ENCODE results near the gene GSN. TPM values are rescaled to one million over a fixed set of nuclear protein-coding genes. Genes with fewer than 3 reads are reported as not detected.

GSN gene
- total RNA-seq, 3 donors from 2014 or later: 1.3 to 2.0 (median 1.9) TPM

DNA sequence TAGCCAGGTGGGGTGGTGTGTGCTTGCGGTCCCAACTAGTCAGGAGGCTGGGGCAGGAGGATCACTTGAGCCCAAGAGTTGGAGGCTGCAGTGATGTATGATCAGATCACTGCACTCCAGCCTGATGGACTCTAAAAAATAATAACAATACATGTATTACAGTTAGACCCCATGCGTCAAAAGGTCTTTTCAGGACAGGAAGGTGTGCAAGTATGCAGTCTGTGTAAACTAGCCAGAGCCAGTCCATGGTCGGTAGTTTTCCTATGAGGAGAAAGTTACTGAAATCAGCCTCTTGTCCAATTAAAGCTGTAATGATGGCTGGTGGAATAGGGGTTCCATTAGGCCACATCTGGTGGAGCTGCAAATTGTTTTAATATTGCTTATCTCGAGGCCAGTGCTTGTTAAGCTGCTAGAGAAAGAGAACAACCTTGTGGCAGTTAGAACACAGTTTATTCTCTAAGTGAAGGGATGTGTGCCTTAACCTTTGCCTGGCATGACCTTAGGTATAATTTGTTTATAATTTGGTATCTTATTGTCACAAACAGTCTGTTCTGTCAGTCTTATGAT, 103.6 kb downstream of the GSN start:
- H3K27me3 Mint-ChIP-seq (ENCODE audit: low read depth): no peaks in the 10 kb centered on the region
- DNase-seq: no peak
- no peaks in the 10 kb centered on the region for H3K36me3 Mint-ChIP-seq (ENCODE audit: insufficient read depth)
- peaks cover 44% of the 10 kb centered on the region for H3K4me1 Mint-ChIP-seq (ENCODE audit: low read depth)
- peak overlapping the region; percentile 89 for H3K4me3 Mint-ChIP-seq
- H3K9me3 Mint-ChIP-seq: peaks cover 4% of the 10 kb centered on the region
- ATAC-seq: no peak

DNA sequence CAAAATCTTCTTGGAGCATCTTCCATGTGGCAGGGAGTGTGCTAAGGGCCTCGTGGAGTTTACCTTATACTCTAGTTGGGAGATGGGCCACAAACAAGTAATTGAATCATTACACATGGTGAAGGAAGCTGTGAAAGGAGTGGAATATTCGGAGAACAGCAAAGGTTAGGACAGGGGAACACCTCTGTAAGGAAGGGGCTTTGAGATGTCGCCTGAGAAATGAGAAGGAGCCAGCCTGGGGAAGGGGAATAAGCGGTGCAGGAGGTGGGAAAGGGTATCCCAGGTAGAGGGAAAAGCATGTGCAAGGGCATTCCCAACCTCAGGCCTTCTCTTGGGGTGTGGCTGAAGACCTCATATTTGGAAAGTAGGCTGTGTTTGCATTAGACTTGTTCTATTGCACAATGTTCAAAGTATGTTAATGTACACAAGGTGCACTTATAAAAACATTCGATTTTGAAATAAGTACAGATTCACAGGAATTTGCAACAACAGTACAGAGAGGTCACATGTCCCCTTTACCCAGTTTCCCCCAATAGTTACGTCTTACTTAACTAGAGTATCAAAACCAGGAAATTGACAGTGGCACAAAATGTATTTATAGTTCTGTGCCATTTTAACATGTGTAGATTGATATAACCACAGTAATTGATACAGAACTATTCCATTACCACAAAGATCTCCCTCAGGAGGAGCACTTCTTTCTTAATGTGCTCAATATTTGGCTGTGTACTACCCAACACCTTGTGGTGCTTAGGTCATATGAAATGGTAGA, 104.5 kb downstream of the GSN start:
- no peak for ATAC-seq
- Mint-ChIP-seq H3K36me3 (ENCODE audit: insufficient read depth) (no peaks in the 10 kb centered on the region), H3K9me3 (peaks cover 4% of the 10 kb centered on the region), H3K27me3 (ENCODE audit: low read depth) (no peaks in the 10 kb centered on the region), H3K4me1 (ENCODE audit: low read depth) (peaks cover 39% of the 10 kb centered on the region), H3K4me3 (no peak overlapping the region)
- no peak for DNase-seq

DNA sequence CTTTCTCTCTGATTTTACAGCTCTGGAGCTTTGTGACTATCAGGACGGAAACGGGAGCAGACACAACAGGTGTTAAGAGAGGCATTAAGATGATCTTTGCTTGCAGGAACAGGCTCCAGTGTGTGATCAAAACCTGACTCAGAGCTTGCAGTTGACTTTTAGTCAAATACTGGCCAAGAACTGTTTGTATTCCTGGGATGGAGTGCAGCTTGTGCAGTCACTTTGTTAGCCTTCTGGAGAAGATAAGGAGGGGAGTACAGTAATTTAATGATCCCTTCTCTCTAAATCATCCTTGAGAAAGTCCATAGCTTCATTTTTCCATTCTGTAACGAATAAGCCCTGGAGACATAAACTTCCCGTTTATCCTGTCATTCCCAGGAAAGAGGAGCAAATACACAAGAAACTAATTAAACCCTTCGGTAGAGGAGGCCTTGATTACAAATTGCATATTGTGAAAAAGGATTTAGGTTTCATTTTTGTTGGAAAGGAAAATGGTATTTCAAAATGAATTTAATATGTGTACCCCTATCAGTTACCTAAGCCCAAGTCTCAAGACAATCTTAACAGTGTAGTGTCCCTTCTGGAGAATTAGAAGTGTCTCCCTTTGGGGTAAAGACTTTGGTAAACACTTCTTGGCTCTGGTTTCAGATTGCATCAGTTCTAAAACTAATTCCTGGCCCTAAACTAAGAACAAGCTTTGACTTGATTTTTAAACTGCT, 105.2 kb downstream of the GSN start:
- ATAC-seq (no peak), DNase-seq (no peak)
- Mint-ChIP-seq H3K27me3 (ENCODE audit: low read depth) (no peaks in the 10 kb centered on the region), H3K36me3 (ENCODE audit: insufficient read depth) (peaks cover 3% of the 10 kb centered on the region), H3K4me1 (ENCODE audit: low read depth) (peaks cover 31% of the 10 kb centered on the region), H3K4me3 (no peak overlapping the region), H3K9me3 (peaks cover 4% of the 10 kb centered on the region)

DNA sequence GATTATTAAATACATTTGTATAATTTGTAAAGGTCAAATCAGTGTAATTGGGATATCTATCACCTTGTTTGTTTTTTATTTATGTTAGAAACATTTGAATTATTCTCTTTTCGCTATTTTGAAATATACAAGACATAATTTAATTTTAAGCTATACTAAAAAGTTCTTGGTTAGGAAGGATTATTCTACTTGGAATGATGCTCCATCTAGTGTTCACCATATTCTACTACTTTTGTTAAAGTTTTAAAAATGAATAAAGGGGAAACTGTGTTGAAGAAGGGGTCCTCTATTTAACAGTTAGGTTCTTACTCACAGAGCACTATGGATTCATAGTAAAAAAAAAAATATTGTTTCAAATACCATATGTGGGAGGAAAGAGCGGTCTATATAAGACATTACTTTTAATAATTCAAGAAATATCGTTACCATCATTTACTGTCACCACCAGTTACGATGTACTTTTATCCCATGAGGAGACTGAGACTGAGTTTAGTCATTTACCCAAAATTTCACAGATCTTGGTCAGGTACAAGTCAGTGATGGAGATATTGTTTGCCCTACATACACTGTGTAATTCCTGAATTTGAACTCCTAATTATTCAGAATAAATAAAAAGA, 108.4 kb downstream of the GSN start:
- Mint-ChIP-seq H3K9me3 (no peaks in the 10 kb centered on the region), H3K27me3 (ENCODE audit: low read depth) (no peaks in the 10 kb centered on the region), H3K4me1 (ENCODE audit: low read depth) (peaks cover 13% of the 10 kb centered on the region), H3K4me3 (no peak overlapping the region), H3K36me3 (ENCODE audit: insufficient read depth) (peaks cover 3% of the 10 kb centered on the region)
- no peak for DNase-seq
- no peak for ATAC-seq

DNA sequence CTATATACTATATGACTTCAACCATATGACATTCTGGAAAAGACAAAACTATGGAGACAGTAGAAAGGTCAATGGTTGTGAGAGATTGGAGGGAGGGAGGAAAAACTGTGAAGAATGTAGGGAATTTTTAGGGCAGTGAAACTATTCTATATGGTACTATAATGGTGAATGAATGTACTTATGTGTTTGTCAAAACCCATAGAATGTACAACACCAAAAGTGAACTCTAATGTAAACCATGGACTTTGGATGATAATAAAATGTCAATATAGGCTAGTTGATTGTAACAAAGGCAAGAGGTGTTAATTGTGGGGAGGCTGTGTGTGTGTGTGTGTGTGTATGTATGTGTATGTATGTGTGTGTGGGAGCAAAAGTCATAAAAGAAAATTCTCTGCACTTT, 112.9 kb downstream of the GSN start:
- Mint-ChIP-seq H3K9me3 (no peaks in the 10 kb centered on the region), H3K4me3 (no peak overlapping the region), H3K27me3 (ENCODE audit: low read depth) (no peaks in the 10 kb centered on the region), H3K4me1 (ENCODE audit: low read depth) (no peaks in the 10 kb centered on the region), H3K36me3 (ENCODE audit: insufficient read depth) (peaks cover 3% of the 10 kb centered on the region)
- DNase-seq: no peak
- ATAC-seq: no peak

Other genes with a start within 250 kb of the GSN start
- under 1 TPM; 0.11 to 0.27 (median 0.18) TPM for gene C5, start 217.9 kb upstream of the GSN start, total RNA-seq
- 10 to 100 TPM; 45.4 to 48.6 (median 46.5) TPM for gene CNTRL, start 193.2 kb upstream of the GSN start, total RNA-seq
- gene RAB14, start 66.3 kb upstream of the GSN start, total RNA-seq: 10 to 100 TPM; 53.9 to 60.5 (median 59.6) TPM
- 10 to 100 TPM; 41.9 to 46.8 (median 46.7) TPM for gene STOM, start 102.1 kb downstream of the GSN start, total RNA-seq
- gene GGTA1, start 231.7 kb downstream of the GSN start, total RNA-seq: not detected

Measured in activated T-cell treated with anti-CD3 and anti-CD28 coated beads, Interleukin-2, amount 50 U/mL, for 4 hours (primary cell).